HG02759 (cell line): ENCODE measurements around the gene USP28.
A peak's percentile ranks its signal among the peaks of the same experiment; 100 is the strongest.
"Not testable (repeated sequence)": the region's sequence is repeated elsewhere in the genome, so short reads cannot be mapped to it uniquely, and the experiment has no call there.

Experiments
- ATAC-seq: cut with Tn5 transposase; IDR thresholded peaks from one replicate; pipeline ENCODE4 v1.9.1; 2021; ENCODE audit warnings: mild to moderate bottlenecking, moderate library complexity; ENCODE audit not compliant: unreplicated experiment

The USP28 gene

GRCh38 chr11:113840932-113841664, 34.3 kb downstream of the USP28 start:
- ATAC-seq, result no peak

GRCh38 chr11:113839842-113840241, 35.5 kb downstream of the USP28 start:
- ATAC-seq, result peak; percentile 92

GRCh38 chr11:113838005-113838404, 37.4 kb downstream of the USP28 start:
- ATAC-seq, result no peak

GRCh38 chr11:113835306-113835705, 40.1 kb downstream of the USP28 start:
- ATAC-seq, result no peak

- no peak for ATAC-seq
Observed at GRCh38 chr11:113833151-113833550, 42.2 kb downstream of the USP28 start.

- peak; percentile 87 for ATAC-seq
Observed at GRCh38 chr11:113831314-113831713, 44.1 kb downstream of the USP28 start.

GRCh38 chr11:113829751-113830150, 45.6 kb downstream of the USP28 start:
- no peak for ATAC-seq

- ATAC-seq, result no peak
Observed at GRCh38 chr11:113828191-113828590, 47.2 kb downstream of the USP28 start.

GRCh38 chr11:113827477-113827876, 47.9 kb downstream of the USP28 start:
- no peak for ATAC-seq

- ATAC-seq, result no peak
Observed at GRCh38 chr11:113818426-113818825, 56.9 kb downstream of the USP28 start.

GRCh38 chr11:113817626-113818025, 57.7 kb downstream of the USP28 start:
- no peak for ATAC-seq

- ATAC-seq, result no peak
Observed at GRCh38 chr11:113817162-113817561, 58.2 kb downstream of the USP28 start.

GRCh38 chr11:113814181-113814580, 61.2 kb downstream of the USP28 start:
- no peak for ATAC-seq

GRCh38 chr11:113808931-113809330, 66.4 kb downstream of the USP28 start:
- ATAC-seq, result no peak

GRCh38 chr11:113806406-113806805, 69.0 kb downstream of the USP28 start:
- ATAC-seq, result peak; percentile 65

GRCh38 chr11:113805640-113806039, 69.7 kb downstream of the USP28 start:
- ATAC-seq, result no peak

GRCh38 chr11:113802621-113803020, 72.8 kb downstream of the USP28 start:
- no peak for ATAC-seq

- ATAC-seq, result no peak
Observed at GRCh38 chr11:113796663-113797259, 78.6 kb downstream of the USP28 start.

GRCh38 chr11:113789675-113790320, 85.6 kb downstream of the USP28 start:
- ATAC-seq, result no peak

GRCh38 chr11:113789016-113789415, 86.4 kb downstream of the USP28 start:
- not testable (repeated sequence) for ATAC-seq

GRCh38 chr11:113782134-113782533, 93.2 kb downstream of the USP28 start:
- ATAC-seq, result no peak

GRCh38 chr11:113781682-113782081, 93.7 kb downstream of the USP28 start:
- no peak for ATAC-seq
